Medulla oblongata (tissue), 1 donor: ENCODE data around the gene GPR158.

ENCODE experiments used
- DNase-seq: peaks from one replicate; pipeline ENCODE4 v3.0.0-alpha.2; 2015; ENCODE audit errors: extremely low spot score

GPR158 gene

GRCh38 chr10:25390733-25391132, 215.9 kb downstream of the GPR158 start:
- no peak for DNase-seq

GRCh38 chr10:25392132-25392531, 217.3 kb downstream of the GPR158 start:
- no peak for DNase-seq

GRCh38 chr10:25393621-25394020, 218.8 kb downstream of the GPR158 start:
- no peak for DNase-seq

DNA sequence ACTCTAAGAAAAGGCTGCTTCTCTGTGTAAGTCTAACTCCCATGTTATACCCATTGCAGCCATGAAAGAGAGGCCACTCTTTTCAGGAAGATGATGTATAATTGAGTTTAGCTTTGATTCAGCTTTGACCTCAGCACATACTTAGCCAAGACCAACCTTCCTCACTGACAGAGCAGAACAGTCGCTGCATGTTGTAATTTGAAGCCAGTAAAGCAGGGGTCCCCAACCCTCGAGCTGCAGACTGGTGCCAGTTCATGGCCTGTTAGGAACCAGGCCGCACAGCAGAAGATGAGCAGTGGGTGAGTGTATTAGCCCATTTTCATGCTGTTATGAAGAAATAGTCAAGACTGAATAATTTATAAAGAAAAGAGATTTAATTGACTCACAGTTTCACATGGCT, 223.9 kb downstream of the GPR158 start:
- DNase-seq: no peak

DNA sequence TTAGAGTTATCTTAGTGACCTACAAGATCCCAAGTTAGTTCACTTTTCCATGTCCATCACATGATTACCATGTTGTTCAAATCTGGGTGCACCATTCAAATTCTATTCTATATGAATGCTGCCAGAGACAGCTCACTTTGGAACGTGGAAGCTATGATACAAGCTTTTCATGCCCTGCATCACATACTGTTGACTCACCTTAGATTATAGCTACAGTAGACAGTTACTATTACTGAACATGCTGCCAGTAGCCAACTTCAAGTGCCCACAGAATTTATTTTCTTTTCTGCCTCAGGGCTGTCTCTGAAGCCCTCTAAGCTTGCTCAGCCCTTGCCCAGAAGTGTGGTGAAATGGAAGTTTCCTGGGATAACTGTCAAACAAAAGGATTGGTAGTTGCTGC, 231.1 kb downstream of the GPR158 start:
- no peak for DNase-seq

- no peak for DNase-seq
Observed at GRCh38 chr10:25417611-25418010, 242.8 kb downstream of the GPR158 start.

- no peak for DNase-seq
Observed at GRCh38 chr10:25425776-25426175, 251.0 kb downstream of the GPR158 start.

DNA sequence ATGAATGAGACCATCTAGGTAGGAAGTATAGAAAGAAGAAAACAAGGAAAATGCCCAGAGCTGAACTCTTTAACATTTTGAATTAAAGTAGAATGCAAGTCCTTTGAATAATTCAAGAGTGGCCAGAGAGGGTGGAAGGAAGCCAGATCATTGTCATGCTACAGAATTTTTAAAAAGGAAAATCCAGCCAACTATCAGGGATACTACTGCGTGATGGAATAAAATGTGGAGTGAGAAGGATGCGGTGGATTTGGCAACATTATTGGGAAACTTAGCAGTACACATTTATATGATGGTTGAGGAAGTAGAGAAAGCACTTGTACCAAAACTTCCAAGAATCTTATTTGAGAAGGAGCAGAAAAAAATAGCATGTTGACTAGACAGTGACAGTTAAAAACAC, 261.6 kb downstream of the GPR158 start:
- no peak for DNase-seq

- peak; percentile 13 for DNase-seq
Observed at GRCh38 chr10:25441270-25441669, 266.5 kb downstream of the GPR158 start.

DNA sequence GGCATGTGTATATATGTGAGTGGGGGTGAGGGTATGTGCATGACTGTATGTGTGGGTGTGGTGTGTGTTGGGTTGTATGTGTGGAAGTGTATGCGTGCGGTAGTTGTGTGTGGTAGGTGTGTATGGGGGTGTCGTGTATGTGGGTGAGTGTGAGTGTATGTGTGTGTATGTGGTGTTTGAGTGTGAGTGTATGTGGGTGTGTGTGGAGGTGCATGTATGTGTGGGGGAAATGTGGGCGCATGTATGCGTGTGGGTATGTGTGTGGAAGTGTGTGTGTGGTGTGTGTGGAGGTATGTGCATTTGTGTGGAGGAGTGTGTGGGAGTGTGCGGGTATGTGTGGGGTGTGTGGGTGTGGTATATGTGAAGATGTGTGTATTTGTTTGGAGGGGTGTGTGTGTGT, 269.5 kb downstream of the GPR158 start:
- DNase-seq: no peak

- no peak for DNase-seq
Observed at GRCh38 chr10:25451401-25451800, 276.6 kb downstream of the GPR158 start.

DNA sequence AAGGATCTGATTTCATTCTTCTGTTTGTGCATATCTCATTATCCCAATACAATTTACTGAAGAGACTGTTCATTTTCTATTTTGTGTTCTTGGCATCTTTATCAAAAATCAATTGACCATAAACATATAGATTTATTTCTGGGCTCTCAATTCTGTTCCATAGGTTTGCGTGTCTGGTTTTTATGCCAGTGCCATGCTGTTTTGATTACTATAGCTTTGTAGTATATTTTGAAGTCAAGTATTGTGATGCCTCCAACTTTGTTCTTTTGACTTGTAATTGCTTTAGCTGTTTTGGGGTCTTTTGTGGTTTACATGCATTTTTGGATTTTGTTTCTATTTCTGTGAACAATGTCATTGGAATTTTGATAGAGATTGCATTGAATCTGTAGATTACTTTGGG, 278.8 kb downstream of the GPR158 start:
- no peak for DNase-seq

- no peak for DNase-seq
Observed at GRCh38 chr10:25455980-25456567, 281.3 kb downstream of the GPR158 start.

GRCh38 chr10:25457552-25457951, 282.8 kb downstream of the GPR158 start:
- no peak for DNase-seq

- DNase-seq: no peak
Observed at GRCh38 chr10:25465582-25466372, 291.0 kb downstream of the GPR158 start.

GRCh38 chr10:25467881-25468280, 293.1 kb downstream of the GPR158 start:
- no peak for DNase-seq

DNA sequence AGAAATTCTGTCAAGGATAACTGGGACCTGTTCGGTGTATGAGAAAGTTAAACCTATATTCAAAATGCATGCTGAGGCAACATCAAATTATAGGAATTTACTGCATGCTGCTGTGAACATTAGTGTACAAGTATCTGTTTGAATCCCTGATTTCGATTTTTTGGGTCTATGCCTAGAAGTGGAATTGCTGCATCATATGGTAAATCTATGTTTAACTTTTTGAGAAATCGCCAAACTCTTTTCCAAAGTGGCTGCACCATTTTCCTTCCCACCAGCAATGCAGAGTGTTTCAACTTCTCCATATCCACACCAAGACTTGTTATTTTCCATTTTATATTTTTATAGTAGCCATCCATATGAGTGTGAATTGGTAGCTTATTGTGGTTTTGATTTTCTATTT, 306.7 kb downstream of the GPR158 start:
- no peak for DNase-seq

DNA sequence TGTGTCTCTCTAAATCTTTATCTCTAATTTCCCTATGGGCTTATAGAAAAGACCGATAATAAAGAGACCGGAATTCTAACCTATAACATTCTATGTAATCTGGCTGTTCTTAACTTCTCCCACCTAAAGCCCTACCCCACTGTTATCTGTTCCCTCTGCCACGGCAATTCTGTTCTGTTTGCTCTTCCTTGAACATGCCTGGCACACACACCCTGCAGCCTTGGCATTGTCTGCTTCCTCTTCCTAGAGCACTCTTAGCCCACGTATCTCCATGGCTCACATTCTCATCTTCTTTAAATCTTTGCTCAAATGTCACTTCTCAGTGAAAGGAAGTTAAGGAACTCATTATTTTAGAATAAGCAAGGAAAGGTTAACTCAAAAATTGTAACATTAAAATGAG, 309.2 kb downstream of the GPR158 start:
- DNase-seq: no peak

- DNase-seq: no peak
Observed at GRCh38 chr10:25487266-25487665, 312.5 kb downstream of the GPR158 start.

- DNase-seq: no peak
Observed at GRCh38 chr10:25492040-25492439, 317.2 kb downstream of the GPR158 start.

GRCh38 chr10:25492680-25493079, 317.9 kb downstream of the GPR158 start:
- DNase-seq: no peak

DNA sequence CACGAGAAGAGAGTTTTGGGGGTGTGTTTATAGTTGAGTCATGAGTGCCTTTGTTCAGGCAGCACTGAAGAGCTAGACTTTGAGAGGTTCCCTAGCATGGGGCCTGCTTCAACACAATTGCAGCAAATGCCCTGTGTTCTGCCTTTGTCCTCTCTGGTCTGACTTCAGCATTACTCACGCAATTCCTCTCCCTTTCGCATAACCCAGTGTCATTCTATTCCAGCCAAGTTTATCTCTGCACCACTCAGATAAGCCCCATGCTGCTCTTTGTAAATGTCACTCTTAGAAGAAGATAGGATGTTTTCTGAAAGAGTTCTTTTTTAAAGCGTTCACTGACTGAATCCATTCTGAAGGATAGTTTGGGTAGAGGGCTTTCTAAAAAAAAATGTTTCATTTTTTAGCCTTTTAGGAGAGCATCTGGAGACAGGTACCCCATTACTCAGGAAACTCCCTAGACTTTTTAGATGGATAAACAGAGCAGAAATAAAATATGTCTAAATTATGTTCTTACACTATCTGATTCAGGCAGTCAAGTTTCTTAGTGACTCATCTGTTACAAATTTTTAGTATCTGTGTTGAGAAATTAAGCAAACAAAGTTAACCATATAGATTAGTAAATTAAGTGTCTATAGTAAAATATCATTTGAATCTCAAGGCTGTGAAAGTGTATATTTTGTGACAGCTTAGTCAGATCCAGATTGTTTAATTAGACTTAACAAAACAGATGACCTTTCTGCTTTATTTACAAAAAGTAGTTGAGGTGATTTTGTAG, 318.5 kb downstream of the GPR158 start:
- DNase-seq: peak; percentile 65

DNA sequence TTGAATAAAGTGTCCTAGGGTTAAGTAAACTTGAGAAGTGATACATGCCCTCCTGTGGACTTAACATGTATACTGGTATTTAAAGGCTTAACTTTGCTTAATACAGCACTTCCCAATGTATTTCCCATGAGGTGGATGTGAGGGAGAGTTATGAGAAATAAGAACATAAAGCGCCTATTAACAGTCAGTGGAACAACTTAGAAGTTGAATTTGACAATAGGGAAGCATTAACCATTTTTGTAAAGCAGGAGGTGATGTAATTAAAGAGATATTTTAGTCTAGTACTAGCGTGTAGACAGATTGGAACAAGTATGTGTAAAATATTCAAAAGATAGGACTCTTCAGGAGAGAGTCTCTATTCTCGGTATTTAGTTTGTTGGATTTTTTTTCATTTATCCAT, 322.4 kb downstream of the GPR158 start:
- no peak for DNase-seq
